NCI-H1048 (cell line): Measurements from ENCODE around the gene SF3A1.

Experiments used
- DNase-seq: peaks from one replicate; lab custom pipeline; 2025; lab: John Stamatoyannopoulos, UW

Gene SF3A1

GRCh38 chr22:30386960-30387827 lies 30.5 kb upstream of the SF3A1 start, which contains the start of gene RNF215:
TSS of gene RNF215 (minus strand) at chr22:30387411. CDS start at chr22:30387313, 98 bp downstream.
- DNase-seq = peak; percentile 62

GRCh38 chr22:30386608-30386959 lies 29.9 kb upstream of the SF3A1 start:
- no peak for DNase-seq

GRCh38 chr22:30385942-30386341 lies 29.2 kb upstream of the SF3A1 start:
- no peak for DNase-seq

- no peak for DNase-seq
Measured at GRCh38 chr22:30383061-30383460, 26.4 kb upstream of the SF3A1 start.

GRCh38 chr22:30382340-30382739 lies 25.6 kb upstream of the SF3A1 start:
- no peak for DNase-seq

DNA sequence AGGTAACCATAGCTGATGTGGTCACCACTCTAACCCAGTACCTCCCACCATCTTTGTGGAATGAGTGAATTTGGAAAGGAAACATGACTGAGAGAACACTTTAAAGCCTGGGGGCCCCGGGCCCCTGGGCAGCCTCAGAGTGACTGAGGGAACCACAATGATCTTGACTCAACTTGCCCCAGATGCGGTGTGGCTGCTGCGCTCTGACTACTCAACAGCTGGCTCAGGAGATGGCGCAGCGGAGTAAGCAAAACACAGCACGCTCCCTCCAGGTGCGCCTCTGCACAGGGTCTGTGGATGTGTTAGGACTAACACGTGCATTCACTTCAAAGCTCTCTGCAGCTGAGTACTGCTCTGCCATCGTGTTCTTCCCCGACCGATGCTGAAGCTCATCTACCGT lies 24.6 kb upstream of the SF3A1 start:
- DNase-seq = no peak

GRCh38 chr22:30380011-30380410 lies 23.3 kb upstream of the SF3A1 start:
- DNase-seq = no peak

DNA sequence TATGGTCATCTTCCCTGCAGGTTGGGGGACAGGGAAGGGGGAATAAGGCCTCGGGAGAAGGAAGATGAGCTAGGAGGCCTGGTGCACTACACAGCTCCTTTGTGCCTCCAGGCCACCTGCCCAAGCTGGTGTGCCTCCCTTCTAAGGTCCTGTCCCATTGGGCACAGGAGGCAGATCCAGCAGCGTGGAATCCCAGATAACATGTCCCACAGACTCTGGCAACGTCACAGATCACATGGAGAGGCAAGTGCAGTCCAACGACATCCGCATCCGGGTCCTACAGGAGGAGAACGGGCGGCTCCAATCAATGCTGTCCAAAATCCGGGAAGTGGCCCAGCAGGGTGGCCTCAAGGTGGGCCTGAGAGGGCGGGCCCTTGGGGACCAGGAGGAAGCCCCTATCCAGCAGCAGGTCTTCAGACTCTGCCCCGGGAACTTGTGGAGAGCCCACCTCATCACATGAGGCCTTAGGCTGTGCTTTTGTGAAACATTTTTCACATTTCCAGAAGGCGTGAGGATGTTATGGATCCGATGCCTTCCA lies 18.7 kb upstream of the SF3A1 start:
- DNase-seq = no peak

GRCh38 chr22:30373331-30374325 lies 16.9 kb upstream of the SF3A1 start:
- DNase-seq = no peak

DNA sequence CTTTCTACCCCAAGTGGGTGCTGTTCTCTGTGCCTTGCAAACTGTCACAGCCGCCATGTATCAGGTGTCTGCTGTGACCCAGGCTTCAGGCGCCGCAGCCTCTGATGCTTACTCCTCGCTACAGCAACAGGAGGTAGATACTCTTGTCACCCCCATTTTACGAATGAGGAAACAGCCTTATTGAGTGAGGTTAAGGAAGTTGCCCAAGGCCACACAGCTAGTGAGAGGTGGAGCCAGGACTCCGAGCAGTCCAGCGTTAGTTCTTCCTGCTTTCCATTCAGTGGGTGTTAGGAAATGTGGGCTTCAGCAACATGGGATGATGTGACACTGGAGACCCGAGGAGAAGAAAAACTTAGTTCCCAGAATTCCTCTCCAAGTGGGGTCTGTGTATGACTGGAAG lies 16.2 kb upstream of the SF3A1 start:
- DNase-seq = no peak

DNA sequence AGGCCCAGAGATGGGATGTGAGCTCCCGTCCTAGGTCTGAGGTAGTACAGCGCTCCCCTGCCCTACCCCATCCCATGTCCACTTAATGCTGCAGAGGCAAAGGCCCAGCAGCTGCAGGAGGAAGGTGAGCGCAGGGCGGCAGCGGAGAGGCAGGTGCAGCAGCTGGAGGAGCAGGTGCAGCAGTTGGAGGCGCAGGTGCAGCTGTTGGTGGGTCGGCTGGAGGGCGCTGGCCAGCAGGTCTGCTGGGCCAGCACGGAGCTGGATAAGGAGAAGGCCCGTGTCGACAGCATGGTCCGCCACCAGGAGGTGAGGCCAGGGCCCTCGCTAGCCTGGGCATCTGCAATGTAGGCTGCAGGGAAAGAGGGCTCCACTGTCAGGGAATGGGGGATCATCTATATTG lies 15.3 kb upstream of the SF3A1 start:
- no peak for DNase-seq

DNA sequence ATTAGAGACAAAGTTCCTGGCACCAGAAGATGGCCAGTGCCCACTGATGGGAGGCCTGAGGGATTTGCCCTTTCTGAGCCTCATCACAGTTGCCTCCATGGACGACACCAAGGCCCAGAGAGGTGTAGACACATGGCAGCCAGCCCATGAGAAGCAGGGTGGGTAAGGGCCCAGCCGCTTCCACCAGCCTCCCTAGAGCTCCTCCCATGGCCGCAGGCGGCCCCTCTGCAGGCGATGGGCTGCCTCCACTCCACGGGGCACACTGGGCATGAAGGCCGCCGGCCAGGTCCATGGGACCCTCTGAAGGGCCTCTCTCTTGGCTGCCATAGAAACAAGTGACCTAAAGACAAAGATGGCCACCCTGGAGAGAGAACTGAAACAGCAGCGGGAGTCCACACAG lies 14.6 kb upstream of the SF3A1 start:
- DNase-seq = no peak

DNA sequence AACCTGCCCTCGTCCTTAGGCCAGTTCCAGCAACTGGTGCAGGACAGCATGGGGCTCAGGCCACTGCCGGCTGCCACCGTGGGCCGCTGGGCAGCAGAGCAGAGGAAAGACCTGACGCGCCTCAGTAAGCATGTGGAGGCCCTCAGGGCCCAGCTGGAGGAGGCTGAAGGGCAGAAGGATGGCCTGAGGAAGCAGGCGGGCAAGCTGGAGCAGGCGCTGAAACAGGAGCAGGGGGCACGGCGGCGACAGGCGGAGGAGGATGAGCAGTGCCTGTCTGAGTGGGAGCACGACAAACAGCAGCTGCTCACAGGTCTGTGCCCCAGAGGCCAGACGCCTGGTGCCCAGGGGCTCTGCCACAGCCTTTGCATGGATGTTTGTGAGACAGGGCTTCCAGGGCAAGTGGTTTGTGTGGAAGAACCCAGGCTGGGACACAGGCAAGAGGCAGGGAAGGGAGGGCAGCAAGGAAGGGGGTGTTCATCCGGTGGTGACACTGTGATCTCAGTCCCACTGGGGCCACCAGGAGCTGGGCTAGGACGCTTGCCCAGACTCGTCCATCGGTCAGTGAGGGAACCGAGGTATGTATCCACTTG lies 14.0 kb upstream of the SF3A1 start:
- no peak for DNase-seq

GRCh38 chr22:30368420-30368819 lies 11.7 kb upstream of the SF3A1 start:
- no peak for DNase-seq

GRCh38 chr22:30365891-30366290 lies 9.2 kb upstream of the SF3A1 start:
- DNase-seq = no peak

DNA sequence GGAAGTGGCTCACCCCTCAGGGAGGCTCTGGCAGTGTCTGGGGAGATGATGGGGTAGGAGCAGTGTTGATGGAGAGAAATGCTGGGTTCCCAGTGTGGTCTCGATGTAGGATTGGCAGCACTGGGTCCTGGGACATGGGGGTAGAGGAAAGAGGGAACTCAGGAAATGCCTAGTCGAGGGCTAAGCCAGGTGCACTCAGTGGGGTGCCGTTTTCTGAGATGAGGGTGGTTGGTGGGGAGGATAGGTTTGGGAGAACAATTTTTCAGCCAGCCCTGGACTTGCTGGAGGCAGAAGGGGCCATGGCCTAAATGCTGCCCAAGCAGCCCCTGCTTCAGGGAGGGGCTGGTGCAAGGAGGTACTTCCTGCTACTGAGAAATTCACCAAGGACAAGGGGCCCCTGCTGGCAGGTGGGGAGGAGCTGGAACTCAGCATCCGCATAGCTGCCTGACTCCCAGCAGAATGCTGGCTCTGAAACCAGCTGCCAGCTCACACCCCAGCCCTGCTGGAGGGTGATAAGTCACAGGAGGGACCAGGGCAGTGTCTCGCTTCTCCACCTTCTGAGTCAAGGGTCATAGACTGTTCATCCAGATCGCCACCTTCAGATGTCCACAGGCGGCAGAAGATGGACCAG lies 6.1 kb upstream of the SF3A1 start:
- DNase-seq = no peak

DNA sequence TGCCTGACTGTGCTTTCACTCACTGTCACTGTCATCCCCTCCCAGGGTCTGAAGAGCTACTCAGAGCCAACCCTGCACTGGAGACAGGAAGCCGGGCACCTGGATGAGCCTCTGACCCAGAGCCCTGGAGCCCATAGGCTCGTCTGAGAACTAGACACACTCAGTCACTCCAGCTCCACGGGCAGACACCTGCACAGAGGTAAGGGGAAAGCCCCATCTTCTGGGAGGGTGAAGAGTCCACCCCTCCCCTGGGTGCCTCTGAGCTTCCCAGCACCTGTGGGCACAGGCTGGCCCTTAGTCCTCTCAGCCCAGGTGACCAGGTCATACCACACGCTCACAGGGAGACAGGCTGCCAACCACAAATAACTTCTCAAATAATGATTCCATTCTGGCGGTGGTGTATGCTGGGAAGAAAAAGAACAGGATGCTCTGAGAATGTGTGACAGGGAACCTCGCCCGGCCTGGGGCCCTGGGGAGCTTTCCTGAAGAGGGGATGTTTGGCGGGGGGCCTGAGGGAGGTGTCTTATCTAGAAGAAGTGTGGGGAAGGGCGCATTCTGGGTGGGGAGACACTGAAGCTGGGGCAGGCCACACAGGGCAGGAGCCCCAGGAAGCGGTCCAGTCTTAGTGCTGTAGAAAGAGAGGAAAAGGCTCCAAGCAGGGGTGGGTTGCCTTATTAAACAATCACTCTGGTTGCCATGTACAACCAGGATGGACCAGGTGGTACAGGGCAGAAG lies 5.4 kb upstream of the SF3A1 start:
- DNase-seq = no peak

- DNase-seq = no peak
Measured at GRCh38 chr22:30358541-30358940, 1.8 kb upstream of the SF3A1 start.

GRCh38 chr22:30357650-30358215 lies 1.0 kb upstream of the SF3A1 start:
- DNase-seq = no peak

DNA sequence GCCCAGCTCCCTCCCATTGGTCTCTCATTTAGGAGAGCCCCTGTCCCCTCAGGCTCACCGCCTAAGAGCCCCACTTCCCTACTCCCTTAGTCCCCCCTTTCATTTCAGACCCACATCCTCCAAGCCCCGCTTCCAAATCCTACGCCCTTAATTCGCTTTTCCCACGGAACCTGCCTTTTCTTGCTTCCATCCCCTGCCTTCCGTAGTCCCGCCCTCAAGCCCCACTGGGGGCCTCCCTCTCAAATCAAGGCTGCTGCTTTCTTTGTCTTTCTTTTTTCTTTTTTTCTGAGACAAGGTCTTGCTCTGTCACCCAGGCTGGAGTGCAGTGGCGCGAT lies 509 bp upstream of the SF3A1 start:
- DNase-seq = no peak

DNA sequence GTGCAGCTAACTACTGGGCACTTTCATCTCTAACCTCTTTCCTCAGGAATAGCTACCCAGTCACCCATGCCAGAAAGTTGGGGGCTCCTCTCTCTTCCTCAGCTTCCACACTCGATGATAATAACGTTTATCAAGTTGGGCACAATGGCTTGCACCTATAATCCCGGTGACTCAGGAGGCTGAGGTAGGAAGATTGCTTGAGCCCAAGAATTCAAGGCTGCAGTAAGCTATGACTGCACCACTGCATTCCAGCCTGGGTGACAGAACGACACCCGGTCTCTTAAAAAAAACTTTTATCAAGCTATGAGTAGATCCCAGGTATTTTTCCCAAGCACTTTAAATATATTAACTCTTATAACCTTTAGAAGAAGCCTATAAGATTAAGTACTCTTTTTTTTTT lies 2.0 kb downstream of the SF3A1 start:
- no peak for DNase-seq
